GM12892 (cell line): Measurements from ENCODE around the gene NEU3.

Source experiments
- POLR2A ChIP-seq: IDR thresholded peaks from 2 replicates; pipeline ENCODE4 v1.6.1; 2011; ENCODE audit warnings: low read depth, low read length, control low read depth
- TAF1 ChIP-seq: IDR thresholded peaks from 2 replicates; pipeline ENCODE4 v1.6.1; 2011; ENCODE audit warnings: low read depth, mild to moderate bottlenecking, control low read depth, low read length, borderline replicate concordance

DNA sequence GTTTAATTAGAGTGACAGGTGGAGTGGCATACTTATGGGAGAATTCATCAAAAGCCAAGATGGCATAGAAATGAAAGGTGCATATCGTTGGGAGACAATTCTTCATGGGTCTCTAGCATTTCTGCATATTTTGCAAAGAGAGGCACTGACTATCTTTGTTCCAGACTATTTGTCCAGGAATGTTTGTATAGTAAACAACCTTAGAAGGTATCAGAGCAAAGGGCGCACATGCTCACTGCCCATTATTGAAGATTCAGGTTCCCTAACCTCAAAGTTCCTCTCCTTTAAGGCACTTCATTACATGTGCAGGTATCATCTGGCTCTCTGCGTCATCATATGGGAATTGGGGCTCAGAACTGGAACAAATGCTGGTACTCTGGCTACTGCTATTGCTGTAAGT is 4.7 kb upstream of the NEU3 start:
- TF ChIP-seq POLR2A = no peak
- no peak for TF ChIP-seq TAF1
